Activated T-helper 1 cell treated with Interleukin-2 at 50 U/mL for 16 hours (primary cell): ENCODE data around the gene HK3.

Source experiments
- DNase-seq: peaks from one replicate; pipeline ENCODE4 v3.0.0-alpha.2; 2020; ENCODE audit warnings: low read depth

The HK3 gene

DNA sequence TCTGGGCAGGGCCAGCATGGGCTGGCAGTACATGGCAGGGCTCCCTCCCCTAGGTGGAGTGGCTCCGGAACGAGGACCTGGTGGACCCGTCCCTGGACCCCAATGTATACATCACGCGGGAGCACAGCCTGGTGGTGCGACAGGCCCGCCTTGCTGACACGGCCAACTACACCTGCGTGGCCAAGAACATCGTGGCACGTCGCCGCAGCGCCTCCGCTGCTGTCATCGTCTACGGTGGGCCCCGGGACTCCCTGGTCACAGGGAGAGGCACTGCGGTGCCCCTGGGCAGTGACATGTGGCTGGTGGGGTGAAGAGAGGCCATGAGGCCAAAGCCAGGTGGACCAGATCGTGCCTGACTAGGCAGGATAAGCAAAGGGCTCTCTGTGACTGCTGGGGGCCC lies 30.4 kb downstream of the HK3 start:
- DNase-seq: no peak

DNA sequence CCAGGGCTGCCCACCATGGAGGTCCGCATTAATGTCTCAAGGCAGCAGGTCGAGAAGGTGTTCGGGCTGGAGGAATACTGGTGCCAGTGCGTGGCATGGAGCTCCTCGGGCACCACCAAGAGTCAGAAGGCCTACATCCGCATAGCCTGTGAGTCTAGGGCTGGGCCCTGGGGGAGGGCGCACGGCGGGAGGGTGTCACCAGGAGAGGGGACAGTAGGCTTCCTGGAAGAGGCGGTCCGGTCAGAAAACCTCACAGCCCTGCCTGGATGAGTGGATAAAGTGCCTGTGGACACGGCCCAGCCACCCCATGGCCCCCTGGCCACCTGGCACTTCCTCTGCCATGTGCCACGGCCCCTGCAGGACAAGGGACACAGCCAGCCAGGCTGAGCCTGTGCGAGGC lies 31.0 kb downstream of the HK3 start:
- DNase-seq: no peak

DNA sequence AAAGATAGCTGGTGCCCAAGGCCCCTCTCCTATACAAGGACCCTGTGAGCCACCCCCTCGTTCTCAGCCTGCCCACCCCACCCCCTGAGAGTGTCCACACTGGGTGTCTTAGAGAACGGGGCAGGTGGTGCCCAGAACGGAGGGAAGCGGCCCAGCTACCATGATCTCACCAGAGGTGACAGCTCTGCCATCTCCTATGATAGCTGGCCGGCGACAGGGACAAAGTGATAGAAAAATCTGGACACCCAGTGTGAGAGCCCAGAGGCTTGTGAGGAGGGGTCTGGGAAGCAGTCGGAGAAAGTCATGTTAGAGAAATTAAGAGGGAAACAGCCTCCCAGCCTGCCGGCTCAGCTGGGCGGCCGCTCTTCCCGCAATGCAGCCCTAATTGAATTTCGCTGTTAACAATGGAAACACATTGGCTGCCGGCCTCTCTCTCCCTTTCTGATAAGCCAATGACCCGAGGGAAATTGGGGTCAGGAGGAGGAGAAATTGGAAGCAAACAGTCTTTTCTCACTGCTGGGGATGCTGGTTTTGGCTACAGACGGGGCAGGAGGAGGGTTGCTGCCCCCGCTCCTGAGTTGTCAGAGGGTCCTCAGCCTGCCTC lies 32.3 kb downstream of the HK3 start:
- DNase-seq: no peak

DNA sequence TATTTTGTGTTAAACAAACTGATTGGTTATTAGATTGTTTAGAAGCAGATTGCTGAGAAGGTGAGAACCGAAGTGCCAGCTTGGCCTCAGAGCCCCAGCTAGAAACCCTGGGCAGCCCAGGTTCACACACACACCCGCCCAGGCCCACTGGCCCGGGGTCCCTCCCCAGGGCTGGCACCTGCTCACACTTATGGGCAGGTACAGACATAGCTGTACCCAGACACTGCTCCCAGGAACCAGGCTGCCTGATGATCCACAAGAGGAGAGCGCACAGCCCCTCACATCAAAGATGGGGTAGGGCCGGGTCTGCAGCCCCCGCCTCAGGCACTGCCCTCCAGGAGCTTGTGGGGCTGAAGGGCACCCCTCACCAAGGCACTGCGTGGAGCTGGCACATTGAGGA lies 33.2 kb downstream of the HK3 start:
- DNase-seq: no peak

DNA sequence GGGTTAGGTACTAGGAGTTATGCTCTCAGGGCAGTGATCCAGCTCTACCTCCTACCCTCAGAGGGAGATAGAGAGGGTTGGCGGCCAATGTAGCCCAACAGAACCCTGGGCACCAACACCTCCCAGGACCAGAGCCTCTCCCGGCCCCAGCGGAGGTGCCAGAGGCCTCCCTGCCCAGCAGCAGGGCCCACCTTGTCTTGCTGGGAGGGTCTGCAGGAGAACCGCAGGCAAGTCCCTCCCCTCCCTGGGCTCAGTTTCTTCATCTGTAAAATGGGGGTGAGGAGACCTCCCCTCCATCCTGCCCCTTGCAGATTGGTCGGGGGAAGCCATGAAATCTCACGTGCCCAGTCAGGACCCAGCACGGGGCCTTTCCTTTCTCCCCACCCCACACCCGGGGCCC lies 34.4 kb downstream of the HK3 start:
- no peak for DNase-seq

DNA sequence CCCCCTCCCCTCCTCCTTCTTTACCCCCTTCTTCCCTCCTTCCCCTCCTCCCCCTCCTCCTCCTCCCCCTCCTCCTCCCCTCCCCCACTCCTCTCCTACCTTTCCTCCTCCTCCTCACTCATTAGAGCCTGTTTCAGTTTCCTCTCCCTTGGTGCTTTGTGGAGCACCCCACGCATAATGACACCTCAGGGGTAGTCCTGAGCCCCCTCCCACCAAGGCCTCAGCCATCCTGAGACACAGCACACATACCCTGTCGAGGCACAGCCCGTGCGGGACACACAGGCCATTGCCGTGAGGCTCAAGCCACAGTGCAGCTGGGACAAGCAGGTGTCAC lies 35.4 kb downstream of the HK3 start:
- no peak for DNase-seq

DNA sequence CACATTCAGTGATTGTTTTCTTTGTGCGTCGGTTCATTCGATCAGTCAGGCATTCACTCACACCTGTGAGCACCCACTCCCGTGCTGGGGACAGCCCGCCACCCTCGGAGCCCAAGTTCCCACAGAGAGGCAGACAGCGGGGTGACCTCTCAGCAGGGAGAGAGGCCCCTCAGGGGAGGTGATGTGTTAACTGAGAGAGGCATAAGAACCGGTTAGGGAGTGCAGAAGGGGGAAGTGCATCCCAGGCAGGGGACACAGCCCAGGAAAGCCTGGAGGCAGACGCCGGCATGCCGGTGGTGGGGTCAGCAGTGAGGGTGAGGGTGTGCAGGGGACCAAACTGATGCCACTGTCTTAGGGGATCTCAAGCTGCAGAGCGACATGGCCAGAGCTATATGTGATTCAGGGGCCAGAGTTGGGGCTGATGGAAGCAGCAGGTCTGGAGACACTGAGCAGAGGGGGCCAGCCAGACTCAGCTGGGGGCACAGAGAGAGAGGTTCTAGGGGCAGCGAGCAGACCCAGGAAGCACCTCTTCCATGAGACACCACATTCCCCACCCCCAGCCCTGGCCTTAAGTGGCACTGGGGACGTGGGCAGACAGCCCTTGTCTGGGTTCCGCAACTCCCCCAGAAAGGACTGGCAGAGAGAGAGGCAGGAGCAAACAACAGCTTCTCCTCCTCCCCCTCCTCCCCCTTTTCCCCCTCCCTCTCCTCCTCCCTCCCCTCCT lies 35.9 kb downstream of the HK3 start:
- no peak for DNase-seq

DNA sequence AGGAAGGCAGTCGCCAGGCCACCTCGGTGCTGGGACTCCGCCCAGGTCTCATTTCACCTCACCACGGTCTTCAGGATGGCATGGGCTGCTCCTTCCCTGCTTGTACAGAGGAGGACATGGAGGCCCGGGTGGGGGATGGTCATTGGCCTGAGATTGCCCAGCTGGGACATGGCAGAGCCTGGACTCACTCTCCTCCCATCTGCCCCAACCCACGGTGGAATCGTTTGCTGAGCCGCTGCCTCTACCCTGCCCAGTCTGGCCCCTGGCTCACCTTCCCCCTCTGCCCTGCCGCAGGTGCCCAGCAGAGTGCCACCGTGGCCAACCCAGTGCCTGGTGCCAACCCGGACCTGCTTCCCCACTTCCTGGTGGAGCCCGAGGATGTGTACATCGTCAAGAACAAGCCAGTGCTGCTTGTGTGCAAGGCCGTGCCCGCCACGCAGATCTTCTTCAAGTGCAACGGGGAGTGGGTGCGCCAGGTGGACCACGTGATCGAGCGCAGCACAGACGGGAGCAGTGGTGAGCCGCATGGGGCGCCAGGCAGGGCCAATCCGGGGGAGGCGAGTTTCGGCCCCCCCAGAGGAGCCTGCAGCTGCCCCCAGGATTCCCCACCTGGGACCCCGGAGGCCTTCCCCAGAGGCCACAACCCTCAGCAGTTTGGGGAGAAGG lies 36.7 kb downstream of the HK3 start:
- no peak for DNase-seq

DNA sequence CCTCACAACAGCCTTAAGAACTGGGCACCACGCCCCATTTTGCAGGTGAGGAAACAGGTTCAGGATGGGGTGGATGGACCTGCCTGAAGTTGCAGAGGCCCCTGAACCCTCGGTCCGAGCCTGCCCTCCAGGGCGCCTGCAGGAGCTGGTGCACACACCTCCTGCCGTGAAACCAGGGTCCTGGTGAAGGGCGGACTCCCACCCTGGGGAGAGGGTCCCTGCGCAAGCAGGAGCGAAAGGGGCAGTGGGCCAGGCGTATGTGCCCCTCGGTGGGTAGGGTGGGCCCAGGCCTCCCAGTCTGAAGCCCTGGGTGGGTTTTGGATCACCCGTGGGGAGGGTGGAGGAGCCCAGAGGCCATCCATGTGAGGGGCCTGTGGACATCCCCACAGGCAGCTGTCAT lies 37.9 kb downstream of the HK3 start:
- DNase-seq: no peak

DNA sequence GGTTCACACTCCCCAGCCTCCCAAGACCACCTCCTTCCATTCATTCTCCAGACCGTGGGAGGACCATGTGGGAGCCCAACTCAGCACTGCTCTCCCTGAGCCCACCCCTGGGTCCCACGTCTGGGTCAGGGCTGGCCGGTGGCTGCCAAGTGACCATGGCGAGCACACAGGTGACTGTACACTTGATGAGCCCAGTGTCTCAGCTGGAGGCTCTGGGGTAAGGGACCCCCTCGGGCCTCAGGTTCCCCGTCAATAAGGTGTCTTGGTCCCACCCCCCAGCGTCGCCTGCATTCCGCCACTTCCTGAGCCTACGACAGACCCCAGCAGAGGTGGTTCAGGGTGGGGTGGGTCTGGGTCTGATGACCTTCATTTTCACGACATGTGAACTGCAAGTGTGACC lies 38.8 kb downstream of the HK3 start:
- no peak for DNase-seq

DNA sequence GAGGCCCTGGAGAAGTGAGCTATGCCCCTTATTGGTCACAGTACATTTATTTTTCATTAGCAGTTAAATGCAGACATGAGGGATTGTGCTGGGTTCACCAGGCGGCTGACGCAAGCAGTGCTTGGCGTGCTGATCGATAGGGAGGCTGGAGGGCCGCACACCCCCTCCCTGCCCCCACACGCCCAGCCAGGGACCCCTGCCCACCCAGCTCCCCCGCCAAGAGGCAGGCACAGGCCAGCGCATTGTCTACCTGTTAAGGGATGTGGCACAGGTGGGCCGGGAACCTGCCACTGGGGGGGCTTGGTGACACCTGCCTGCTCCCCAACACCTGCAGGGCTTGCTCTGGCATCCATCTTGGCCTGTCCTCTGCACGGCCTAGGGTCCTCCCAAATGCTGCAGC lies 39.2 kb downstream of the HK3 start:
- DNase-seq: no peak

DNA sequence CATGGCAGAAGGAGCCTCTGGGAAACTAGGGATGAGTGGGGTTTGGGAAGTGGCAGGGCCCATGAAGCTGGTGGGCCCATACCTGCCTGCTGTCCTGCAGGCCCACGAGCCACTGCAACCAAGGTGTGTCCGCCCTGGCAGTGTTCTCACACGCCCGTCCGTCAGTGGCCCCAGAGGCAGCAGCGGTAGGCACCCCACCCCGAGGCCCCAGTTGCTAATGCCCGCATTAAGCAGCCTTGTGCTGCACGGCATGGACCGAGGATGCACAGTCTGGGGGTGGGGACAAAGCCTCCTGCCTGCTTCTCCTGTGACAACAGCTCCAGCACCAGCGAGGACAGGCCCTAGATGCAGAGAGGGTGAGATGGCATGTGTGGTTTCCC lies 41.3 kb downstream of the HK3 start:
- DNase-seq: no peak

DNA sequence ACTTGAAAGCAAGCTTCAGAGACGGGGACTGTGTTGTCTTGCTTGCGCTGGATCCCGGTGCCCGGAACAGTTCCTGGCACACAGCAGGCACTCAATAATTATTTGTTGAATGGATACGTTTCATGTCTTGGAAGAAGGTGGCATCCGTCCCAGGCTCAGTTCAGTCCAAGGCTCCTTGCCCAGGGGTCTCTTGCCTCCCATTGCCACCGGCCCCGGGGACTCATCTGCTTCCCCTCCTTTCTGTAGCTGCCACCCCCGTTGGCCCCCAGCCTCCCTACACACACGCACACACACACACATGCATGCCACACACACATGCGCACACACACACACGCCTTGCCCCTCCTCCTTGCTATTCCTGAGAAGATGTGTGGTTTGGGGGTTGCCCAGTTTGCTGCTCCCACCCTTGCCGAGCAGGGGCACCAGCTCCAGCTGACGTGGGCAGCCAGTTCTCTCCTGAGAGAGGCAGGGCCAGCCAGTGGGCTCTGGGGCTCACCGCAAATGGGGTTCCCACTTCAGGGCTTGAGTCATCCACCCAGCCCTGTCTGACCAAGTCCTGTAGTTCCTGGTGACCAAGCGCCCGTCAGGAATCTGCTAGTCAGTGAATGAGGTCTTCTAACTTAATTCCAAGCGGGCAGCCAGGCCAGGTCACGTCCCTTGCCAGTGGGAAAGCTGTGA lies 41.8 kb downstream of the HK3 start:
- no peak for DNase-seq

DNA sequence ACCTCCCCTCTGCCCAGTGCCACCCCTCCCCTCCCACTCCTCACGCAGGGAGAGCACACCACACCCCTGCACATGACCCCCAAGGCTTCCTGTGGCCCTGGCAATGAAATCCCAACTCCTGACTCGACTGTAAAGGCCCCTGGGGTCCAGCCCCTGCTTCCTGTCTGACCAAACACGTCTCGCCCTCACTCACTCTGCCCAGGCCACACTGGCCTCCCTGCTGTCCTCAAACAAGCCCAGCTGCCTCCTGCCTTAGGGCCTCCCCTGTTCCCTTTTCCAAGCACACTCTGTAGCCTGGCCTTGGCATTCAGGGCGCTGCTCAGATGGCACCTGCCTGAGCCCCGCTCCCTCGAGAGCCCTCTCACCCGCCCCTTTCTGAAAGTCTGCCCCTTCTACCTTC lies 42.4 kb downstream of the HK3 start:
- DNase-seq: no peak

DNA sequence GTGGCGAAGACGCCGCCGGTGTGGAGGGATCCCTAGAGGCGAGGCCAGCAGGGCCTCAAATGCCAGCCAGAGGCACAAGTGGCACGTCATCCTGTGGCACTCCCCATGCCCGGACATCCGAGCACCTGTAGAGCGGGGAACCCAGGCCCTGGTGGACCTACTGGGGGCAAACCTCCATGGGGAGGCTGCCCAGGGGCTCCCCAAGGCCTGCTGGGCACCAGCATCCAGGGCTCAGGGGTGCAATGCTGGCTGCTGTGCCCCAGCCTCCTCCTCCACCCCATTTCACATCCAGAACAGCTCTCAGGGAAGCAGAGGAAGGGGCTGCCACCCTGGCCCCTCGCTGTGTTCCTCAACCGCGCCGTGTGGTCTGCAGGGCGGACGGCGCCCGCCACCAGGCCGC lies 43.5 kb downstream of the HK3 start:
- DNase-seq: no peak

DNA sequence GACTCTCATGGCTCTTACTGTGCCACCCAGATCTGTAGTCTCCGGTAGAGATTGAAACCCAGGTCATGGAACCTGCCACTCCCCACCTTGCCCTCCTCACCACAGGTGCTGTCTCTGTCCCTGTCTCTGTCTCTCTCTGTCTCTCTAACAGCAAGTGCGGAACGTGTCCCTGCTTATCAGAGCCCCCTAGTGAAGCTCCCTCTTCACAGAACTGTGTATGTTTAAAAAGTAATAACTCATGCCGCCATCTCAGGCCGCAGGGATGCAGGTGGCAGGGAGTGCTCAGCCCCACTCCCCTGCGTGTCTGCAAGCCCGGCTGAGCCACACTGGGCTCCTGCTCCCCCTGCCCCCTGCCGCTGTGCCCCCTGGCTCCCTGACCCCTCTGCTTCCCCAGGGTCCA lies 45.0 kb downstream of the HK3 start:
- no peak for DNase-seq

DNA sequence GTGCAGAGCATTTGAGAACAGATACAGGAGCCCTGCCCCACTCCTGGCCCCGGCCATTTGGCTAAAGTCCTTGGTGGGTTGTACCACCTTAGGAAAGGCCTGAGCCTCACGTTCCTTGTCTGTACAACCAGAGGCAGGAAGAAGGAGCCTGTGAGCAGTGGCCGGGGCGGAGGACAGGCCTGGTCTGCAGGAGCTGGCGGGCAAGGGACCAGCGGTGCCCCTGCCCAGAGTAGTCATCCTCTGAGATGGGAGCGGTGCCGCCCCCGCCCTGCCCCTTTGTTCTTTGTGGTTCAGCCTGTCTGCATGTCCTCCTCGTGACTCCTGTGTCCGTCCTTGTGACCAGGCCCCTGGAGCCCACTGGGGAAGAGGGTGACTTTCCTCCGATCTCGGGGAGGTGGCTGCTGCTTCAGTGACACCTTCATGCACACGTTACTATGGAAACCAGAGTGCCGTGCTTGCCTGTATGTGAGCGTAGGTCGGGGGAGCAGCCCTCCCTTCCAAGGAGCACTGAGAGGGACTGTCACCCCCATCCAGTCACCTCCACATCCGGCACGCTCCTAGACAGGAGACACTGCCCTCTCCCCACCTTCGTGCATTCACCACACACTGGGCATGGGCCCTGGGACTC lies 45.9 kb downstream of the HK3 start:
- DNase-seq: no peak

DNA sequence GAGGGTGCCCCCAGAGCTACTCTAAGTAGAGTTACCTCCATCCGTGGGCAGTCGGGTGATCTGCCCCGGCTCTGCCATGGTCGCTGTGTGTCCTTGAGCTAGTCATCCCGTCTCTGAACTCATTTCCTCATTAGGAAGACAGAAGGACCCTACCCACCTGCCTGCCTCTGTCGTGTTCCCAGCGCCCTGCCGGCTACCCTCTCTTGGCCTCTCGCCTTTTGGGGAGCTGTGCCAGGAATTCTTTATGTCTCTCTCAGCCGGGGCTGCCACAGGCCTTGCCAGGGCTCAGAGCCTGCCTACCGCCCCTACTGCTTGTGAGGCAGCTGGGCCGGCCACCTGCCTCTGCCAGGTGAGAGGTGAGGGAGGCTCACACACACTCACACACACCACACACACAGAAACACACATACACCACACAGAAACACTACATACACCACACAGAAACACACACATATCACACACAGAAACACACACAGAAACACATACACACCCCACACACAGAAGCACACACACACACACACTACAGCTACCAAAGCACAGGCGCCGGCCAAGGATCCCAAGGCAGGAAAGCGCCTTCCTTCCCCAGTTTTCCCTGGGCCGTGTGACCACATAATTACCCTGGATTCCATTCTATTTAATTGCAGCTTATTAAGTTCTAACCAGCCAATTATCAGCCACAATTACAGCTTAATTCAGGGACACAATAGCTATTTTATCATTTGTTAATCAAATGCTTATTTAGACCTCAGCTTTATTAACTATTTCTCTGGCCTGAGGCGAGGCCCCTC lies 47.1 kb downstream of the HK3 start:
- DNase-seq: no peak

DNA sequence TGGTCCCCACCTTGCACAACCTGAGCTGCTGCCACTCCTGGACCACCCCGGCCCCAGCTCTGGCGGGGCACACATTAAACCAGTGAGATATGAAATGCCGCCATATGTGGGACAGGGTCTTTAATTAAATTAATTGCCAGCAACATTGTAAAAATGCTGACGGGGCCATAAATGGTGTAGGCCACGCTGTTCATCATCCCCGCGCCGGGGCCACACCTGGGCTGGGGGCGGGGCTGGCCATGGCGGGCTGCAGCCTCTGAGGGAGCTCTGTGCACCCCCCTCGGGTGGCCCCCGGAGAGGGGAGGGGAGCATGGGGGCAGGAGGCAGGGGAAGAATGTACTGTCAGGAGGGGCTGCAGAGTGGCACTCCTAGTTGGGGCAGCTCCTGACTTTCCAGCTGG lies 47.8 kb downstream of the HK3 start:
- no peak for DNase-seq

DNA sequence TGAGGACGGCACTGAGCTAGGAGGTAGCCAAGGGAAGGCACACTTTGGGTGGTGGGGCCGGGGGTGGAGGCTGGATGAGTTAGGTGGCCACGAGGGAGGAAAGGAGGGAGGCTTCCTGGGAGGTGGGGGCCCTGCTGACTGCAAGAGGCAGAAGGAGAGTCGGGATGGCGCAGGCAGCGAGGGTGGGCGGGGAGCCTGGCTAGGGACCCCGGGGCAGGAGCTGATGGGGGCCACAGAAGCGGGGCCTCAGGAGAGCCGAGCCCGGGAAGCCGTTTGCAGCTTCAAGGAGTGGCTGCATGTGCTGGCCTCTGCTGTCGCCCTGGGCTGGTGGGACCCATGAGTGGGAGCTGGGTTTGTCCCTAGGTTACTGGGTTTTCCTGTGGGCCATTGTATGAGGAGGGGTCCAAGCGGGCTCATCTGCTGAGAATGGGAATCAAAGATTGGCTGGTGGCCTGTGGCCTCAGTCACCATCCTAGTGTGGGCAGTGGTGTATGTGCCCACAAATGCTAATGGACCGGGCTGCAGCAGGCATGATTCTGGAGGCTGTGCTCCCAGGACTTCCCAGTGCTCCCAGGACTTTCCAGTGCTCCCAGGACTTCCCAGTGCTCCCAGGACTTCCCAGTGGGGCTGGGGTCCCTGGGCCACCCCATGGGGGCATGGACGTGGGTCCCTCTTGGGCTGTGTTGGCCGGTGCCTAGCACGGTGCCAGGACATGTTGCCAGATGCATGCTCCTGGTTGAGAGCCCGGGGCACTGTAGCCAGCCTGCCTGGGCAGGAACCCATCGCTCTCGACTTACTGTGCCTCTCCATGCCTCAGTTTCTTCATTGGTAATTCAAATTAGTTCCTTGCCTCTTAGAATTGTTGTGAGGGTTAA lies 48.5 kb downstream of the HK3 start:
- no peak for DNase-seq

DNA sequence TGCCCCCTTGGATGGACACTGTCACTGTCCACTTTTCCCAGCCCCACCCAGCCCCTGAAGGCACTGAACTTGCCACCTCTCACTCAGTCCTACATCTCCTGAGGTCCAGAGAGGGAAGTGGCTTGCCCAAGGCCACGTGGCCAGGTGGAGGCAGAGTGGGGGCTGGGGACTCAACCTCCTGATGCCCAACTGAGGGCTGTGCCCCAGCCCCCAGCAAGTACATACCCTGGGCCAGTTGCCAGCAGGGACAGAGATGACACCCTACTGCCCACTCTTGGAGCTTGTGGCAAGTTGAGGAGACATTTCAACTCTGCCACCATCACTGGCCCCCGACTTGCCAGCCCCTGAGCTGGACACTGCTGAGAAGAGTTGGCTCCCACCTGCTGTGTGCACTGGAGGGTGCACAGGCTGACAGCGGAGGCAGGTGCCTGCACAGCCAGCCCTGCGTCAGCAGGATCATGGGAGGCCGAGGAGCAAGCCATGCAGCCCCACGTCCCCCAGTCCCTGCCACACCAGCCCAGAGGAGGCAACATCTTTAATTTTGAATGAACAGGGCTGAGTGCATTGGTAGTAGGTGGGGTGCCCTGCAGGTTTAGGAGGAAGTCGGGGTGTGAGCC lies 49.4 kb downstream of the HK3 start:
- no peak for DNase-seq
